WTC11 (cell line): ENCODE data around the gene CDC5L. TPM values are rescaled to one million over a fixed set of nuclear protein-coding genes. Genes with fewer than 3 reads are reported as not detected.

Experiments
- ATAC-seq: fragments of 200-7000 bp; cut with Tn5 transposase; 2 replicates; pipeline ENCODE4 v1.10.0; 2021; ENCODE audit warnings: mild to moderate bottlenecking, moderate library complexity
- CTCF ChIA-PET: fragments of 300-600 bp; sonication (Branson Sonifier 250); formaldehyde crosslinking; loops from one replicate; lab custom pipeline; 2021; ENCODE audit warnings: antibody characterized with exemption; lab: Charles Lee
- POLR2A ChIA-PET: fragments of 350-600 bp; sonication (Branson Sonifier 250); formaldehyde crosslinking; loops from one replicate; lab custom pipeline; 2021; ENCODE audit warnings: antibody characterized with exemption; lab: Charles Lee
- DNase-seq: peaks from one replicate; pipeline ENCODE4 v3.0.0; 2021; ENCODE audit warnings: low spot score
- H3K27ac Mint-ChIP-seq: 2 replicates; pipeline ENCODE4 v1.8.0; 2021; ENCODE audit warnings: mixed read lengths
- H3K27me3 Mint-ChIP-seq: 2 replicates; pipeline ENCODE4 v1.8.0; 2021; ENCODE audit warnings: low read depth, mild to moderate bottlenecking, moderate library complexity, mixed read lengths
- H3K36me3 Mint-ChIP-seq: 2 replicates; pipeline ENCODE4 v1.8.0; 2021; ENCODE audit warnings: mixed read lengths
- H3K4me1 Mint-ChIP-seq: 2 replicates; pipeline ENCODE4 v1.8.0; 2022; ENCODE audit warnings: mixed read lengths
- H3K4me3 Mint-ChIP-seq: 2 replicates; pipeline ENCODE4 v1.8.0; 2021; ENCODE audit warnings: mild to moderate bottlenecking, moderate library complexity, mixed read lengths
- H3K9me3 Mint-ChIP-seq: 2 replicates; pipeline ENCODE4 v1.8.0; 2021; ENCODE audit warnings: mixed read lengths
- ATF1 ChIP-seq: sonication (generic); formaldehyde crosslinking; IDR thresholded peaks from 2 replicates; pipeline ENCODE4 v1.8.1; 2023; ENCODE audit warnings: mild to moderate bottlenecking, moderate library complexity, missing genetic modification reagents
- ATF6 ChIP-seq: sonication (generic); formaldehyde crosslinking; IDR thresholded peaks from 2 replicates; pipeline ENCODE4 v1.8.1; 2023; ENCODE audit warnings: mild to moderate bottlenecking, missing genetic modification reagents
- CREM ChIP-seq: sonication (generic); formaldehyde crosslinking; IDR thresholded peaks from 2 replicates; pipeline ENCODE4 v1.8.1; 2022; ENCODE audit warnings: mild to moderate bottlenecking, missing genetic modification reagents, moderate library complexity
- E2F4 ChIP-seq: sonication (generic); formaldehyde crosslinking; IDR thresholded peaks from 2 replicates; pipeline ENCODE4 v1.8.1; 2022; ENCODE audit warnings: low read depth, mild to moderate bottlenecking, moderate library complexity, missing genetic modification reagents, borderline replicate concordance
- ETV6 ChIP-seq: sonication (generic); formaldehyde crosslinking; IDR thresholded peaks from 2 replicates; pipeline ENCODE4 v1.8.1; 2022; ENCODE audit warnings: mild to moderate bottlenecking, missing genetic modification reagents
- FOXJ3 ChIP-seq: sonication (generic); formaldehyde crosslinking; IDR thresholded peaks from 2 replicates; pipeline ENCODE4 v1.9.0; 2021; ENCODE audit warnings: missing genetic modification reagents, mild to moderate bottlenecking, borderline replicate concordance
- NFYB ChIP-seq: sonication (generic); formaldehyde crosslinking; conservative IDR thresholded peaks from 2 replicates; pipeline ENCODE4 v1.8.0; 2022; ENCODE audit warnings: low read depth, missing genetic modification reagents
- NR2C2 ChIP-seq: sonication (generic); formaldehyde crosslinking; IDR thresholded peaks from 2 replicates; pipeline ENCODE4 v1.8.0; 2022; ENCODE audit warnings: mild to moderate bottlenecking, missing genetic modification reagents
- OVOL2 ChIP-seq: fragments of 250-450 bp; sonication (Bioruptor Pico); IDR thresholded peaks from 2 replicates; pipeline ENCODE4 v1.9.0; 2021; ENCODE audit warnings: mild to moderate bottlenecking, borderline replicate concordance
- SOX15 ChIP-seq: fragments of 250-450 bp; sonication (Bioruptor Pico); IDR thresholded peaks from 2 replicates; pipeline ENCODE4 v1.9.0; 2021; ENCODE audit warnings: mild to moderate bottlenecking
- SP1 ChIP-seq: sonication (generic); formaldehyde crosslinking; conservative IDR thresholded peaks from 2 replicates; pipeline ENCODE4 v1.8.1; 2022; ENCODE audit warnings: missing genetic modification reagents
- TP53 ChIP-seq: sonication (generic); formaldehyde crosslinking; IDR thresholded peaks from 2 replicates; pipeline ENCODE4 v1.8.1; 2023; ENCODE audit warnings: mild to moderate bottlenecking, missing genetic modification reagents
- ZNF317 ChIP-seq: sonication (generic); formaldehyde crosslinking; IDR thresholded peaks from 2 replicates; pipeline ENCODE4 v1.8.1; 2023; ENCODE audit warnings: low read depth, mild to moderate bottlenecking, moderate library complexity, missing genetic modification reagents, borderline replicate concordance
- total RNA-seq: library from RNA; stranded (reverse); gene quantifications from 3 replicates; pipeline ENCODE4 v1.2.3, GENCODE V29; 2021
- TF ChIP-seq, protein P1 (sequence below): sonication (generic); formaldehyde crosslinking; IDR thresholded peaks from 2 replicates; pipeline ENCODE4 v1.8.0; 2023; ENCODE audit warnings: missing genetic modification reagents, mild to moderate bottlenecking, borderline replicate concordance
- TF ChIP-seq, protein P2 (sequence below): sonication (generic); formaldehyde crosslinking; IDR thresholded peaks from 2 replicates; pipeline ENCODE4 v1.8.1; 2022; ENCODE audit warnings: low read depth, missing genetic modification reagents, borderline replicate concordance

Gene CDC5L
- total RNA-seq, 1 experiment from 2014 or later: 23.5 TPM

DNA sequence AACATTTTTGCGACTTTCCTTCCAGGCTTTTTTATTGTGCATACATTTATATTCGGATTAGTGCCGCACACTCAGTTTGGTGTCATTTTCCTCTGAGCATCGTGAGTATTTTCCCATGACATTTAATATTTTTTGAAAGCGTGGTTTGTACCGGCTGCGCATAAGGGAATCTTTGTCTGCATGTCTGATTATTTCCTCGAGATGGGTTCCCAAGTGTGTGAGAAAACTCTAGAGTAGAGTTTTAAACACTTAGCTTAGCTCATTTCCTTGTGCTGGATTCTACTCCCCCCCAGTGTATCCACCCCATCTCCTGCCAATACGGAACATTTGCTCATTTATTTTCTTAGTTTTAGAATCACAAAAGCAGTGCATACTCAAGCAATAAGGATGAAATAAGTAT lies 94.3 kb downstream of the CDC5L start (continued):
- TF ChIP-seq, protein P1, sequence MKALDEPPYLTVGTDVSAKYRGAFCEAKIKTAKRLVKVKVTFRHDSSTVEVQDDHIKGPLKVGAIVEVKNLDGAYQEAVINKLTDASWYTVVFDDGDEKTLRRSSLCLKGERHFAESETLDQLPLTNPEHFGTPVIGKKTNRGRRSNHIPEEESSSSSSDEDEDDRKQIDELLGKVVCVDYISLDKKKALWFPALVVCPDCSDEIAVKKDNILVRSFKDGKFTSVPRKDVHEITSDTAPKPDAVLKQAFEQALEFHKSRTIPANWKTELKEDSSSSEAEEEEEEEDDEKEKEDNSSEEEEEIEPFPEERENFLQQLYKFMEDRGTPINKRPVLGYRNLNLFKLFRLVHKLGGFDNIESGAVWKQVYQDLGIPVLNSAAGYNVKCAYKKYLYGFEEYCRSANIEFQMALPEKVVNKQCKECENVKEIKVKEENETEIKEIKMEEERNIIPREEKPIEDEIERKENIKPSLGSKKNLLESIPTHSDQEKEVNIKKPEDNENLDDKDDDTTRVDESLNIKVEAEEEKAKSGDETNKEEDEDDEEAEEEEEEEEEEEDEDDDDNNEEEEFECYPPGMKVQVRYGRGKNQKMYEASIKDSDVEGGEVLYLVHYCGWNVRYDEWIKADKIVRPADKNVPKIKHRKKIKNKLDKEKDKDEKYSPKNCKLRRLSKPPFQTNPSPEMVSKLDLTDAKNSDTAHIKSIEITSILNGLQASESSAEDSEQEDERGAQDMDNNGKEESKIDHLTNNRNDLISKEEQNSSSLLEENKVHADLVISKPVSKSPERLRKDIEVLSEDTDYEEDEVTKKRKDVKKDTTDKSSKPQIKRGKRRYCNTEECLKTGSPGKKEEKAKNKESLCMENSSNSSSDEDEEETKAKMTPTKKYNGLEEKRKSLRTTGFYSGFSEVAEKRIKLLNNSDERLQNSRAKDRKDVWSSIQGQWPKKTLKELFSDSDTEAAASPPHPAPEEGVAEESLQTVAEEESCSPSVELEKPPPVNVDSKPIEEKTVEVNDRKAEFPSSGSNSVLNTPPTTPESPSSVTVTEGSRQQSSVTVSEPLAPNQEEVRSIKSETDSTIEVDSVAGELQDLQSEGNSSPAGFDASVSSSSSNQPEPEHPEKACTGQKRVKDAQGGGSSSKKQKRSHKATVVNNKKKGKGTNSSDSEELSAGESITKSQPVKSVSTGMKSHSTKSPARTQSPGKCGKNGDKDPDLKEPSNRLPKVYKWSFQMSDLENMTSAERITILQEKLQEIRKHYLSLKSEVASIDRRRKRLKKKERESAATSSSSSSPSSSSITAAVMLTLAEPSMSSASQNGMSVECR: no peak
- no peak for TF ChIP-seq E2F4 (CRISPR knock-in tag)
- TF ChIP-seq, protein P2, sequence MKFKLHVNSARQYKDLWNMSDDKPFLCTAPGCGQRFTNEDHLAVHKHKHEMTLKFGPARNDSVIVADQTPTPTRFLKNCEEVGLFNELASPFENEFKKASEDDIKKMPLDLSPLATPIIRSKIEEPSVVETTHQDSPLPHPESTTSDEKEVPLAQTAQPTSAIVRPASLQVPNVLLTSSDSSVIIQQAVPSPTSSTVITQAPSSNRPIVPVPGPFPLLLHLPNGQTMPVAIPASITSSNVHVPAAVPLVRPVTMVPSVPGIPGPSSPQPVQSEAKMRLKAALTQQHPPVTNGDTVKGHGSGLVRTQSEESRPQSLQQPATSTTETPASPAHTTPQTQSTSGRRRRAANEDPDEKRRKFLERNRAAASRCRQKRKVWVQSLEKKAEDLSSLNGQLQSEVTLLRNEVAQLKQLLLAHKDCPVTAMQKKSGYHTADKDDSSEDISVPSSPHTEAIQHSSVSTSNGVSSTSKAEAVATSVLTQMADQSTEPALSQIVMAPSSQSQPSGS (CRISPR knock-in tag): no peak
- TF ChIP-seq CREM: no peak
- no peak for TF ChIP-seq OVOL2 (CRISPR knock-in tag)
- no peak for TF ChIP-seq ZNF317 (CRISPR knock-in tag)

- H3K4me3 Mint-ChIP-seq: no peak overlapping the region
- no peaks in the 10 kb centered on the region for H3K36me3 Mint-ChIP-seq
- no peaks in the 10 kb centered on the region for H3K27me3 Mint-ChIP-seq
- CTCF ChIA-PET: interaction anchor here (0.7 to 4.6 kb wide), 12 partner anchors 9 to 293 kb away, joined by 3 to 82 read pairs (median 4); no protein-coding TSS in a partner anchor
- ATAC-seq: peak; percentile 62
- peaks cover 36% of the 10 kb centered on the region for H3K4me1 Mint-ChIP-seq
- DNase-seq: no peak
- TF ChIP-seq ATF1 (no peak), NR2C2 (CRISPR knock-in tag) (no peak), SOX15 (CRISPR knock-in tag) (no peak), FOXJ3 (no peak)
- TF ChIP-seq, protein P2 (CRISPR knock-in tag): no peak
- H3K9me3 Mint-ChIP-seq: 0 out of 2 replicates have a peak, but pooled peaks cover 3% of the 10 kb centered on the region
- H3K27ac Mint-ChIP-seq: peak overlapping the region; percentile 11; the same call in 1 of the 2 replicates
- POLR2A ChIA-PET: interaction anchor here (1.0 kb wide), 1 partner anchor 10 kb away, joined by 4 read pairs; no protein-coding TSS in a partner anchor
Observed at GRCh38 chr6:44485601-44486401, 98.3 kb downstream of the CDC5L start.

GRCh38 chr6:44487002-44487401 lies 99.5 kb downstream of the CDC5L start:
- ATAC-seq: no peak
- no peak overlapping the region for H3K27ac Mint-ChIP-seq
- no peak for DNase-seq
- POLR2A ChIA-PET: no interaction called here
- TF ChIP-seq SOX15 (CRISPR knock-in tag): no peak
- peak; percentile 53 for TF ChIP-seq NFYB (CRISPR knock-in tag)
- TF ChIP-seq TP53: no peak
- TF ChIP-seq ETV6 (CRISPR knock-in tag): no peak
- TF ChIP-seq SP1: no peak
- no peak for TF ChIP-seq ATF6
- H3K27me3 Mint-ChIP-seq: no peaks in the 10 kb centered on the region
- no peak overlapping the region for H3K4me3 Mint-ChIP-seq
- H3K9me3 Mint-ChIP-seq: 0 out of 2 replicates have a peak, but pooled peaks cover 4% of the 10 kb centered on the region
- H3K36me3 Mint-ChIP-seq: no peaks in the 10 kb centered on the region
- CTCF ChIA-PET: interaction anchor here (1.8 to 4.6 kb wide), 4 partner anchors 8 to 144 kb away, joined by 12 to 82 read pairs (median 18); no protein-coding TSS in a partner anchor
- peaks cover 24% of the 10 kb centered on the region for H3K4me1 Mint-ChIP-seq
